HG03045 (cell line): ENCODE data around the gene ZNF557.
"Not testable (repeated sequence)": the region's sequence is repeated elsewhere in the genome, so short reads cannot be mapped to it uniquely, and the experiment has no call there.

Source experiments
- ATAC-seq: cut with Tn5 transposase; IDR thresholded peaks from one replicate; pipeline ENCODE4 v1.9.1; 2021; ENCODE audit warnings: mild to moderate bottlenecking, moderate library complexity; ENCODE audit not compliant: unreplicated experiment

ZNF557 gene

DNA sequence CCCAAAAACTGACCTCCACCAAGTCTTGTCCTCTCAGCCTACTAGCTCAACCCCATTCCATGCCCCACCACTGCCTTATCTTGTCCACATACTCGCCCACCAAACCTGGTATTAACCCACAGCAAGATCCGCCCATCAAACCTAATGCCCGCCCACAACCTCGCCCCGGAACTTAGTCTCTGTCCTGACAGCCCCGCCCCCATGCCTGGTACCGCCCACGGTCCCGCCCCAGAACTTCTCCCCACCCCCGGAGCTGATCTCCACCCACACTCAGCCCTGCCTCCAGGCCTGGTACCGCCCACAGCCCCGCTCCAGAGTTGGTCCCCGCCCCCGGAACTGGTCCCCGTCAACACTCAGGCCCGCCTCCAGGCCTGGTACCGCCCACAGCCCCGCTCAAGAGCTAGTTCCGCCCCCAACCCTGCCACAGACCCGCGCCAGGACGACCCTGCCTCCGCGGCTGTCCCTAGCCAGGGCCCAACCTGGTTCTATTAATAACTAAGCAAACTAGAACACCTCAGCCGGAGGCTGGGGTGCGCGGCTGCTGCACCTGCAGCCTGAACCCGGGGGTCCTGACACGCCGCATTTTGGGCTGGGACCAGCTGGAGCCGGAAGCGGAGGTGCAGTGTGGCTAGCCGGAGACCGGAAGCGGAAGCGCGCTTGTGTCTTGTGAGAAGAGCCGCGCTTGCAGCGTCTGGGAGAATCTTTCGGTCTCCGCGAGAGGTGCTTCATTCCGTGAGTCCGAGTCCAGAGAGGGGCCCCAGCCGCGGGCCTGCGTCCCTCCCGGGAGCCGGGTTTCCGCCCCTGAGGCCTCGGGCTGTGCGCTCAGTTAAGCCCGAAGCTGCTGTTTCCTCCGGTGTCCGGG lies at the start of gene ZNF557:
ZNF557 (plus strand) TSS at position 662 of the 862 bp plus-strand sequence. CDS start 5,372 bp downstream, outside the sequence.
- peak; percentile 95 for ATAC-seq

DNA sequence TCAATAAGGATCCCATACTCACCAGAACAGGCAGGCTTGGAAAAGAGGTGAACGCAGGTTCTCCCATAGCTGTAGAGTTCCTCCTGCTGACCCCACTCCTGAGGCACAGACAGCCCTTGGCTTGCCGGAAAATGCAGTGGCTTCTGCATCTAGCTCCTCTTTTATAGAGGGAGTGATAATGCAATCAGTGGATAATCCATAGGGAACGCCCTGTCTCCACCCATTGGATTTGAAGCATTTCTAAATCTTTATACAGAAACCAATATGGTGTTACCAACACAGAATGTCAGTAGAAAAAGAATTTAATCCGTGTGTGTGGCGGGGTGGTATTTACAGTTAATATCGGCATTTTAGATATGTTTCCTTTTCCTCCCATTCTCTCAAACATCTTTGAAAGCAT lies 48.2 kb upstream of the ZNF557 start, which contains the start of gene MBD3L2B:
MBD3L2B (minus strand) TSS at position 101 of the 400 bp plus-strand sequence; CDS start at position 67, 34 bp downstream.
- not testable (repeated sequence) for ATAC-seq

DNA sequence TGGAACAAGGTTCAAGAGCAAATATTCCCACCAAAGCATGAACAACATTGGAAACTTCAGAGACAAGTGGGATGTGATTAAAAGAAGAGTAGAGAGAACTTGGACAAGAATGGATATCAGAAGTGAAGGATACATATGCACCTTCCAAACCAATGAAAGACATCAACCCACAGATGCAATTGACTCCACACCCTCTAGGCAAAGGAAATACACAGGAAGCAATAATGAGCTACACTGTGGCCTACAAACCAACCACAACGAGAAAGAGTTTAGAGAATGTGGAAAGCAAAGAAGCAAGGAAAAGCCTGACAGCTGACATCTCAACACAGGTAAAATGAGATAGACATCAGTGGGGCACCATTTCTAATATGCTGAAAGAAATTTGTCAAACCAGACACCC lies 40.7 kb upstream of the ZNF557 start:
- ATAC-seq = not testable (repeated sequence)

DNA sequence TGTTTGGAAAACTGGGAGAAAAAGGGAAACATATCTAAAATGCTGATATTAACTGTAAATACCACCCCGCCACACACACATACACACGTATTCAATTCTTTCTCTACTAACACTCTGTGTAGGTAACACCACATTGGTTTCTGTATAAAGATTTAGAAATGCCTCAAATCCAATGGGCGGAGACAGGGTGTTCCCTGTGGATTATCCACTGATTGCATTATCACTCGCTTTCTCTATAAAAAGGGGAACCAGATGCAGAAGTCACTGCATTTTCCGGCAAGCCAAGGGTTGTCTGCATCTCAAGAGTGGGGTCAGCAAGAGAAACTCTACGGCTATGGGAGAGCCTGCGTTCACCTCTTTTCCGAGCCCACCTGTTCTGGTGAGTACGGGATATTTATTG lies 39.2 kb upstream of the ZNF557 start, which contains the start of gene MBD3L5:
MBD3L5 (plus strand) TSS at position 301 of the 400 bp plus-strand sequence; CDS start at position 335, 34 bp downstream.
- ATAC-seq = not testable (repeated sequence)

DNA sequence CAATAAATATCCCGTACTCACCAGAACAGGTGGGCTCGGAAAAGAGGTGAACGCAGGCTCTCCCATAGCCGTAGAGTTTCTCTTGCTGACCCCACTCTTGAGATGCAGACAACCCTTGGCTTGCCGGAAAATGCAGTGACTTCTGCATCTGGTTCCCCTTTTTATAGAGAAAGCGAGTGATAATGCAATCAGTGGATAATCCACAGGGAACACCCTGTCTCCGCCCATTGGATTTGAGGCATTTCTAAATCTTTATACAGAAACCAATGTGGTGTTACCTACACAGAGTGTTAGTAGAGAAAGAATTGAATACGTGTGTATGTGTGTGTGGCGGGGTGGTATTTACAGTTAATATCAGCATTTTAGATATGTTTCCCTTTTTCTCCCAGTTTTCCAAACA lies 29.4 kb upstream of the ZNF557 start, which contains the start of gene MBD3L4:
MBD3L4 (minus strand) TSS at position 101 of the 400 bp plus-strand sequence; CDS start at position 66, 35 bp downstream.
- not testable (repeated sequence) for ATAC-seq

DNA sequence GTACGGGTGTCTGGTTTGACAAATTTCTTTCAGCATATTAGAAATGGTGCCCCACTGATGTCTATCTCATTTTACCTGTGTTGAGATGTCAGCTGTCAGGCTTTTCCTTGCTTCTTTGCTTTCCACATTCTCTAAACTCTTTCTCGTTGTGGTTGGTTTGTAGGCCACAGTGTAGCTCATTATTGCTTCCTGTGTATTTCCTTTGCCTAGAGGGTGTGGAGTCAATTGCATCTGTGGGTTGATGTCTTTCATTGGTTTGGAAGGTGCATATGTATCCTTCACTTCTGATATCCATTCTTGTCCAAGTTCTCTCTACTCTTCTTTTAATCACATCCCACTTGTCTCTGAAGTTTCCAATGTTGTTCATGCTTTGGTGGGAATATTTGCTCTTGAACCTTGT lies 27.9 kb upstream of the ZNF557 start:
- ATAC-seq = not testable (repeated sequence)

DNA sequence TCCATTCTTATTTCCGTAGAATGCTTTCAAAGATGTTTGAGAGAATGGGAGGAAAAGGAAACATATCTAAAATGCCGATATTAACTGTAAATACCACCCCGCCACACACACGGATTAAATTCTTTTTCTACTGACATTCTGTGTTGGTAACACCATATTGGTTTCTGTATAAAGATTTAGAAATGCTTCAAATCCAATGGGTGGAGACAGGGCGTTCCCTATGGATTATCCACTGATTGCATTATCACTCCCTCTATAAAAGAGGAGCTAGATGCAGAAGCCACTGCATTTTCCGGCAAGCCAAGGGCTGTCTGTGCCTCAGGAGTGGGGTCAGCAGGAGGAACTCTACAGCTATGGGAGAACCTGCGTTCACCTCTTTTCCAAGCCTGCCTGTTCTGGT lies 20.5 kb upstream of the ZNF557 start, which contains the start of gene MBD3L2:
MBD3L2 (plus strand) TSS at position 301 of the 400 bp plus-strand sequence; CDS start at position 354, 53 bp downstream.
- ATAC-seq = not testable (repeated sequence)

DNA sequence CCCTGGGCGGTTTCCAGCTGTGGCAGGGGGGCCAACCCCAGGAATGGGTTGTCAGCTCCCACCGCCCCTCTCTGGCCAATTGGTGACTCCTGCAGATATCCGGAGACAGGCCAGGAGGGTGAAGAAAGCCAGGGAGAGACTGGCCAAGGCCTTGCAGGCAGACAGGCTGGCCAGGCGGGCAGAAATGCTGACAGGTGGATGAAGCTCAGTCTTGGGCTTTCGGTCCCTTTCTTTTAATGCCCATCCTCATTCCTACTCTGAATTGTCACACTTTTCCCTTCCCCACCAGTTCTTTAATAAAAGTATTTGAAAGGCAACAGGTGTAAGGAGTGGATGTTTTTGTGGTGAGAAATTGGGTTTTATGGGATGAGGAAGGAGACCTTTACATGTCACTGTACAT lies 18.1 kb upstream of the ZNF557 start:
- ATAC-seq = not testable (repeated sequence)

DNA sequence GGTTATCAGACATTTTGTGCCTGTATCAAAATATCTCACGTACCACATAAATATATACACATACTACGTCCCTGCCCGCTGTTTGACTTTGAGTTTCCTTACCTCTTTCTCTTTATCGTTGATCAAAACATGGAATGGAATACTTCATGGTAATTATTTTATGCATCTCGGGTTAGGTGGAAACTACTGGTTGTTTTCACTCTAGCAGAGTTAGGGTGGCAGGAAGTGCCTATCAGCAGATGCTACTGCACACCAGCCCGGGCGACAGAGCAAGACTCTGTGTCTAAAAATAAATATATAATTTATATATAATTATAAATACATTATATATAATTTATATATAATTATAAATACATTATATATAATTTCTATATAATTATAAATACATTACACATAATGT lies 16.6 kb upstream of the ZNF557 start:
- not testable (repeated sequence) for ATAC-seq

DNA sequence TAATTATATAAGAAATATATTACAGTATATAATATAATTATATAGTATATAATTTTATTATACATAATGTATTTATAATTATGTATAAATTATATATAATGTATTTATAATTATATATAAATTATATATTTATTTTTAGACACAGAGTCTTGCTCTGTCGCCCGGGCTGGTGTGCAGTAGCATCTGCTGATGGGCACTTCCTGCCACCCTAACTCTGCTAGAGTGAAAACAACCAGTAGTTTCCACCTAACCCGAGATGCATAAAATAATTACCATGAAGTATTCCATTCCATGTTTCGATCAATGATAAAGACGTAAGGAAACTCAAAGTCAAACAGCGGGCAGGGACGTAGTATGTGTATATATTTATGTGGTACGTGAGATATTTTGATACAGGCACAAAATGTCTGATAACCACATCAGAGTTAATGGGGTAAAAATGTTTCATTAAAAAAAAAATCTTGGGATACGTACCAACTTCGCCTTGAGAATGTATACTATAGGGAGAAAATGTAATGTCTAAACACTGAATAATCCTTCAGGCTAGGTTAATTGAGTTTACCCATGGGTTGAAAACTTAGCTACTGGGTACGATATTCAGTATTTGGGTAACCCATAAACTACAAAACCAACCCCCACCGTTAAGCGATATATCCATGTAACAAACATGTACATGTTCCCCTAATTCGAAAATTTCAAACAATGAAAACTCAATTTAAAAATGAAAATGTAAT lies 14.7 kb upstream of the ZNF557 start:
- not testable (repeated sequence) for ATAC-seq

DNA sequence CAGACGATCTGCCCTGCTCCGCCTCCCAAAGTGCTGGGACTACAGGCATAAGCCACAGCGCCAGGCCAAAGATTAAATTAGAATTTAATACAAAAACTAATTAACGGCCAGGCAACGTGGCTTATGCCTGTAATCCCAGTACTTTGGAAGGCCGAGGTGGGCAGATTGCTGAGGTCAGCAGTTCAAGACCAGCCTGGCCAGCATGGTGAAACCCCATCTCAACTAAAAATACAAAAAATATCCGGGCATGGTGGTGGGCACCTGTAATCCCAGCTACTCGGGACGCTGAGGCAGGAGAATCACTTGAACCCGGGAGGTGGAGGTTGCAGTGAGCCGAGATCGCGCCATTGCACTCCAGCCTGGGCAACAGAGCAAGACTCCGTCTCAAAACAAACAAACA lies 13.8 kb upstream of the ZNF557 start:
- not testable (repeated sequence) for ATAC-seq

DNA sequence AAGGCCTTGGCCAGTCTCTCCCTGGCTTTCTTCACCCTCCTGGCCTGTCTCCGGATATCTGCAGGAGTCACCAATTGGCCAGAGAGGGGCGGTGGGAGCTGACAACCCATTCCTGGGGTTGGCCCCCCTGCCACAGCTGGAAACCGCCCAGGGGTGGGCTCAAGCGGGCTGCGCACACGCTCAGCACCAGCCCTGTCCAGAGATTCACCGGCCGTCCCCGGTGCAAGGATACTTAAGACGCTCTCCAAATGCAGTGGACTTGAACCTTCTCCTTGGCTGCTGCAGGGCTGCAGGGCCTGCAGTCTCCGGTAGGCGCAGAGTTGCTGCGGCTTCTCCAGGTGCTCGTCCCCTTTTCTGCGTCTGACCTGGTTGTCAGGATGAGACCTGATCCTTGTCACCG lies 13.1 kb upstream of the ZNF557 start:
- not testable (repeated sequence) for ATAC-seq

DNA sequence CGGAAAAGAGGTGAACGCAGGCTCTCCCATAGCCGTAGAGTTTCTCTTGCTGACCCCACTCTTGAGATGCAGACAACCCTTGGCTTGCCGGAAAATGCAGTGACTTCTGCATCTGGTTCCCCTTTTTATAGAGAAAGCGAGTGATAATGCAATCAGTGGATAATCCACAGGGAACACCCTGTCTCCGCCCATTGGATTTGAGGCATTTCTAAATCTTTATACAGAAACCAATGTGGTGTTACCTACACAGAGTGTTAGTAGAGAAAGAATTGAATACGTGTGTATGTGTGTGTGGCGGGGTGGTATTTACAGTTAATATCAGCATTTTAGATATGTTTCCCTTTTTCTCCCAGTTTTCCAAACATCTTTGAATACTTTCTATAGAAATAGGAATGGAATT lies 10.9 kb upstream of the ZNF557 start, which contains the start of gene MBD3L3:
MBD3L3 (minus strand) TSS at position 101 of the 400 bp plus-strand sequence; CDS start at position 30, 71 bp downstream.
- ATAC-seq = not testable (repeated sequence)

DNA sequence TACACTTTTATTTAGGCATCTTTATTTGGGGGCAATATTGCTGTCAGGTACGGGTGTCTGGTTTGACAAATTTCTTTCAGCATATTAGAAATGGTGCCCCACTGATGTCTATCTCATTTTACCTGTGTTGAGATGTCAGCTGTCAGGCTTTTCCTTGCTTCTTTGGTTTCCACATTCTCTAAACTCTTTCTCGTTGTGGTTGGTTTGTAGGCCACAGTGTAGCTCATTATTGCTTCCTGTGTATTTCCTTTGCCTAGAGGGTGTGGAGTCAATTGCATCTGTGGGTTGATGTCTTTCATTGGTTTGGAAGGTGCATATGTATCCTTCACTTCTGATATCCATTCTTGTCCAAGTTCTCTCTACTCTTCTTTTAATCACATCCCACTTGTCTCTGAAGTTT lies 9.5 kb upstream of the ZNF557 start:
- not testable (repeated sequence) for ATAC-seq

DNA sequence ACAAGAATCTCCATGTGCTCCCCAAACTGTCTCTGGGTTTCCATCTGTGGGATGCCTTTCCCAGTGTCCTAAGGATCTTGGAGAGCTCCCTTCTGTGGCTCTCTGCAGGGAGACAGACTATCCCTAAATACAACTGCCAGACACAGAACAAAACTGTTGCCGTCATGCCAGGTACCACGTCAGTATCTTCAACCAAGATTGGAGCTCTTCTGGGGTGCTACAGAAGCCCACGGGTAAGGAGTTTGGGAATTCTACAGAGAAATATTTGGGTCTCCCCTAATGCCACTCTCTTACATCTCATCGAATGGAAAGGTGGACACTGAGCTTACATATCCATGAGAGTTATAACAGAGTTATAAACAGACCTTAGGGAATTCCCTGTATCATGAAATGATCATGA lies 6.2 kb upstream of the ZNF557 start:
- ATAC-seq = no peak

DNA sequence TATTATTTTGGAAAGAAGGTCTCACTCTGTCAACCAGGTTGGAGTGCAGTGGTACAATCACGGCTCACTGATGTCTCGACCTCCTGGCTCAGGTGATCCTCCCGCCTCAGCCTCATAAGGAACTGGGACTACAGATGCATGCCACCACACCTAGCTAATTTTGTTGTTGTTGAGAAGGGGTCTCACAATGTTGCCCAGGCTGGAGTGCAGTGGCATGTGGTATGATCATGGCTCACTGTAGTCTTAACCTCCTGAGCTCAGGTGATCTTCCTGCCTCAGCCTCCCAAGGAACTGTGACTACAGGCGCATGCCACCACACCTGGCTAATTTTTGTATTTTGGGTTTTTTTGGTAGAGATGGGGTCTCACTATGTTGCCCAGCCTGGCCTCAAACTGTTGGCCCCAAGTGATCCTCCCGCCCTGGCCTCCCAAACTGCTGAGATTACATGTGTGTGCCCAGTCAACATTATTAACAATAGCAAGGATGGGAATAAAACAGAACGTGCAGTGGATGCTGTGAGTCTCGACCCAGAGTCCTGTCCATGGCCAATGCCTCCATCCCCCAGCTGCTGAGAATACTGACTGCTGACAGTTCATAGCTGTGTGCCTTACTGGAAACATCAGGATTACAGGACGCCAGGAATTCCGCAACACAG lies 5.6 kb upstream of the ZNF557 start:
- ATAC-seq = no peak

DNA sequence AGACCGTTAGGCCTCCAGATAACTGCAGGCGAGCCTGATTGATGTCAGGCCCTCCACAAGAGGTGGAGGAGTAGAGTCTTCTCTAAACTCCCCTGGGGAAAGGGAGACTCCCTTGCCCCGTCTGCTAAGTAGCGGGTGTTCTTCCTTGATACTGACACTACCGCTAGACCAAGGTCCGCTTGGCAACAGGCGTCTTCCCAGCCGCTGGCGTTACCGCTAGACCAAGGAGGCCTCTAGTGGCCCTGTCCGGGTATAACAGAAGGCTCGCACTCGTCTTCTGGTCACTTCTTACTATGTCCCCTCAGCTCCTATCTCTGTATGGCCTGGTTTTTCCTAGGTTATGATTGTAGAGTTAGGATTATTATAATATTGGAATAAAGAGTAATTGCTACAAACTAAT lies 2.4 kb upstream of the ZNF557 start:
- ATAC-seq = not testable (repeated sequence)

DNA sequence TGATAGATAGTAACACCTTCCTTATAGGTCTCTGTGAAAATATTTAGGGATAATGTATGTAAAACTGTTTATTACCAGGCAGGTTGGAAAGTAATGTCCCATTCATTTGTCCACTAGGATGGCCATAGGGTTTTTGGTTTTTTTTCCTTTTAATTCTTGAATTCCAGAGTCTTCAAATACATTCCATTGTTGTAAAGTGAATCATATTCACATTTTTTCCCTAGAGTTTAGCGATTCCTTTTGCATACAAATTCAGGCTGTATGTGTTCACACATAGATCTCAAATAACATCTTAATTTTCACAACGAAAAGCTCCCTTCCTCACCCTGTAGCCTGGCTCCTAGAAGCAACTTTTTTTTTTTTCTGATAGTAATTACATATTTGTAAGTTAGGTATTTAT lies 1.8 kb upstream of the ZNF557 start:
- no peak for ATAC-seq

DNA sequence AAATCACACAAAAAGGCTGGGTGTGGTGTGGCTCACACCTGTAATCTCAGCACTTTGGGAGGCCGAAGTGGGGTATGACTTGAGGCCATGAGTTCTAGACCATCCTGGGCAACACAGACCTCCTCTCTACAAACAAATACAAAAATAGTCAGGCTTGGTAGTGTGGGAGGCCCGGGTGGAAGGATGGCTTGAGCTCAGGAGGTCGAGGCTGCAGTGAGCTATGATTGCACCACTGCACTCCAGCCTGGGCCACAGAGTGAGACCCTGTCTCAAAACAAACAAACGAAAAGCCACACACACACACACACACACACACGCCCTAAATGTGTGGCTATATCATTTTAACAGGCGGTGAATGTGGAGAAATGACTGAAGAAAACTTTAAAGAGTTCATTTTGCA lies 904 bp upstream of the ZNF557 start:
- no peak for ATAC-seq

DNA sequence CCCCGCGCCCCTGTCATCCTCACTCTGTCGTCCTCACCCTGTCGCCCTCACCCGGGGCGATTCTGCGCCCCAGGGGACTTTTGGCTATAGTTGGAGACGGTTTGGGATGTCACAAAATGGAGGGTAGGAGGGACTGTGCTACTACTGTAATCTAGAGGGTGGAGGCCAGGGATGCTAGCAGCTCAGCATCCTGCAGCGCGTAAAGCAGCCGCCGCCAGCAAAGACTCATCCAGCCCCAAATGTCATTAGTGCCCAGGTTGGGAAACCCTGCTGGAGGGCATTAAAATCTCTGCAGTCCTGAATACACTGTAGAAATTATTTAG lies 362 bp downstream of the ZNF557 start:
- ATAC-seq = no peak

DNA sequence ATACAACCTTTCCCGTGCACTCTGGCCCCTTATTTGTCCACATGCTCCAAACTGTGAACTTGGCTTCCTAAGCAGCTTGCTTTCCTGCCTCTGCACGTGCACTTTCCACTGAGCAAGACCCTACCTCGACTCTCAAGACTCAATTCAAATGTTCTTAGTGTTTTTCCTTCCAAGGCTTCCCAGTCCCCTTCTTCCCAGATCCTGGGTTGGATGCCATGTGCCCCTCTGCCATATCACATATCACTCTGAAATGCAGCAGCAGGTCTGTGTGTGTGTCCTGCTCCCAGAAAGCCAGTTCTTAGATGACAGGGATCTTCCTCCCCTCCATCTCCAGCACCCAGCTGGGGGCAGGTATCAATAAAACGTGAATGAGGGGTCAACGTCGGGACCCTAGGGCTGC lies 3.0 kb downstream of the ZNF557 start:
- no peak for ATAC-seq
